K562 (cell line): ENCODE measurements around the gene SPON1. TPM values are rescaled to one million over a fixed set of nuclear protein-coding genes. Genes with fewer than 3 reads are reported as not detected.

Experiments used
- ATAC-seq: fragments of 200-7000 bp; cut with Tn5 transposase; 3 replicates; pipeline ENCODE4 v1.9.1; 2020; ENCODE audit warnings: moderate library complexity
- BruUV-seq: library from RNA; stranded (reverse); fragments of 400-500 nt; replicated peaks from 2 replicates; lab custom pipeline; 2021; lab: Mats Ljungman, UMichigan
- CTCF ChIA-PET: fragments of 300-600 bp; formaldehyde crosslinking; extraction: SDS; loops from one replicate; lab custom pipeline; 2021; ENCODE audit warnings: low intra/inter-chr PET ratio; lab: Yijun Ruan, JAX
- POLR2A ChIA-PET: fragments of 300-600, 350-650 bp; sonication (Branson Sonifier 250); formaldehyde crosslinking; extraction: SDS; loops from one replicate; lab custom pipeline; 2021; ENCODE audit warnings: antibody characterized with exemption, inconsistent platforms; lab: Yijun Ruan, JAX
- DNase-seq, 4 experiments: peaks; one replicate each; pipeline versions ENCODE4 v3.0.0 to v3.0.0-alpha.2; 2011 to 2018; ENCODE audit warnings: low spot score in 3 of 4, mixed read lengths in 3 of 4; ENCODE audit errors: extremely low read depth in 1 of 4
- FAIRE-seq: peaks from 2 replicates; lab custom pipeline; 2011; peaks lifted over from hg19 to GRCh38; lab: Jason Lieb, UNC
- H2AFZ ChIP-seq: 2 replicates; pipeline ENCODE4 v1.6.0; 2011; ENCODE audit warnings: low read depth, low read length, control low read depth, inconsistent platforms
- H3K27ac ChIP-seq: fragments of 200-600 bp; 3 replicates; pipeline ENCODE4 v1.8.0; 2011; ENCODE audit warnings: low read depth, mild to moderate bottlenecking, control low read depth, inconsistent platforms, low read length, moderate library complexity, mixed read lengths; ENCODE audit errors: extremely low read depth
- H3K27me3 ChIP-seq, 2 experiments: fragments of 300-600 bp in 1 of 2; 2 replicates in 1 of 2; 3 replicates in 1 of 2; pipeline versions ENCODE4 v1.6.0 to v1.8.0; 2011; ENCODE audit warnings: inconsistent platforms in 2 of 2, low read length in 2 of 2, mild to moderate bottlenecking in 1 of 2, mixed read lengths in 1 of 2, moderate library complexity in 1 of 2; ENCODE audit not compliant: control insufficient read depth in 2 of 2, insufficient read depth in 2 of 2
- H3K36me3 ChIP-seq: fragments of 300-600 bp; 3 replicates; pipeline ENCODE4 v1.8.0; 2011; ENCODE audit warnings: mild to moderate bottlenecking, low read length, inconsistent platforms; ENCODE audit not compliant: control insufficient read depth, insufficient read depth
- H3K4me1 ChIP-seq, 2 experiments: fragments of 200-600 bp in 1 of 2; replicated peaks in 1 of 2; 2 replicates in 1 of 2; 3 replicates in 1 of 2; pipeline versions ENCODE4 v1.5.1 to v1.8.0; 2011; ENCODE audit warnings: inconsistent platforms in 2 of 2, low read length in 2 of 2, mild to moderate bottlenecking in 1 of 2, mixed read lengths in 1 of 2, moderate library complexity in 1 of 2; ENCODE audit not compliant: control insufficient read depth in 2 of 2, insufficient read depth in 2 of 2
- H3K4me2 ChIP-seq: 2 replicates; pipeline ENCODE4 v1.6.1; 2011; ENCODE audit warnings: low read length, control low read depth, inconsistent platforms, mixed read lengths; ENCODE audit not compliant: insufficient read depth
- H3K4me3 ChIP-seq: fragments of 200-600 bp; sonication (generic), shearing (Covaris generic); 2 replicates; pipeline ENCODE4 v1.5.1; 2016; ENCODE audit warnings: control low read depth, inconsistent platforms
- H3K79me2 ChIP-seq: fragments of 200-600 bp; 3 replicates; pipeline ENCODE4 v1.8.0; 2011; ENCODE audit warnings: low read length, inconsistent platforms; ENCODE audit not compliant: control insufficient read depth, insufficient read depth
- H3K9ac ChIP-seq, 2 experiments: 2 replicates each; pipeline versions ENCODE4 v1.6.0 to v1.6.1; 2011; ENCODE audit warnings: low read depth in 2 of 2, low read length in 2 of 2, control low read depth in 1 of 2, inconsistent platforms in 1 of 2, mild to moderate bottlenecking in 1 of 2, mixed read lengths in 1 of 2; ENCODE audit not compliant: insufficient read depth in 1 of 2
- H3K9me1 ChIP-seq: one replicate; pipeline ENCODE4 v1.6.0; 2011; ENCODE audit warnings: inconsistent platforms, mild to moderate bottlenecking, low read length, moderate library complexity; ENCODE audit not compliant: control insufficient read depth, insufficient read depth
- H3K9me3 ChIP-seq: replicated peaks from 2 replicates; pipeline ENCODE4 v1.5.1; 2011; ENCODE audit warnings: low read depth, low read length, inconsistent platforms; ENCODE audit not compliant: control insufficient read depth, insufficient read depth
- H4K20me1 ChIP-seq: replicated peaks from 2 replicates; pipeline ENCODE4 v1.6.1; 2011; ENCODE audit warnings: low read length, inconsistent platforms, mixed read lengths; ENCODE audit not compliant: control insufficient read depth, insufficient read depth
- BHLHE40 ChIP-seq: IDR thresholded peaks from 2 replicates; pipeline ENCODE4 v1.6.1; 2011; ENCODE audit warnings: low read length, improper control_type of control experiment
- E4F1 ChIP-seq: fragments of 250-450 bp; sonication (Bioruptor Pico); IDR thresholded peaks from 2 replicates; pipeline ENCODE4 v1.5.0; 2021; ENCODE audit warnings: mild to moderate bottlenecking, borderline replicate concordance
- ESRRB ChIP-seq: fragments of 250-450 bp; sonication (Bioruptor Pico); IDR thresholded peaks from 2 replicates; pipeline ENCODE4 v1.5.0; 2020; ENCODE audit warnings: mild to moderate bottlenecking, moderate library complexity, borderline replicate concordance
- JUNB ChIP-seq: fragments of 450-650 bp; formaldehyde crosslinking; conservative IDR thresholded peaks from 2 replicates; pipeline ENCODE4 v1.4.0; 2020; ENCODE audit warnings: mild to moderate bottlenecking
- KAT8 ChIP-seq: fragments of 450-650 bp; IDR thresholded peaks from 2 replicates; pipeline ENCODE4 v1.6.1; 2016; ENCODE audit warnings: low read depth, mild to moderate bottlenecking
- NCOR1 ChIP-seq: fragments of 450-650 bp; IDR thresholded peaks from 2 replicates; pipeline ENCODE4 v1.6.1; 2016; ENCODE audit warnings: mild to moderate bottlenecking, moderate library complexity
- NELFE ChIP-seq: IDR thresholded peaks from 2 replicates; pipeline ENCODE4 v1.6.1; 2011; ENCODE audit warnings: mild to moderate bottlenecking; ENCODE audit not compliant: insufficient read depth, insufficient read length
- TAF15 ChIP-seq: fragments of 200-400 bp; formaldehyde crosslinking; IDR thresholded peaks from 2 replicates; pipeline ENCODE4 v1.6.1; 2017; ENCODE audit warnings: mild to moderate bottlenecking, low read depth, low read length, moderate library complexity
- TSC22D4 ChIP-seq: fragments of 450-650 bp; IDR thresholded peaks from 2 replicates; pipeline ENCODE4 v1.6.1; 2016; ENCODE audit warnings: missing genetic modification characterization, missing biosample characterization, control low read depth
- UBTF ChIP-seq, 2 experiments: IDR thresholded peaks; 2 replicates each; pipeline ENCODE4 v1.6.1; 2012; ENCODE audit warnings: improper control_type of control experiment in 2 of 2, low read depth in 2 of 2, low read length in 2 of 2, borderline replicate concordance in 1 of 2
- ZNF12 ChIP-seq: sonication (generic); formaldehyde crosslinking; IDR thresholded peaks from 2 replicates; pipeline ENCODE4 v1.4.0; 2020; ENCODE audit warnings: mild to moderate bottlenecking, missing genetic modification reagents
- ZNF23 ChIP-seq: fragments of 250-450 bp; sonication (Bioruptor Pico); IDR thresholded peaks from 2 replicates; pipeline ENCODE4 v1.4.0; 2020; ENCODE audit warnings: mild to moderate bottlenecking
- ZNF586 ChIP-seq: fragments of 450-650 bp; formaldehyde crosslinking; conservative IDR thresholded peaks from 2 replicates; pipeline ENCODE4 v1.4.0; 2020; ENCODE audit warnings: mild to moderate bottlenecking, moderate library complexity
- ZNF766 ChIP-seq: fragments of 200-800 bp; sonication (Bioruptor generic); conservative IDR thresholded peaks from 2 replicates; pipeline ENCODE4 v1.6.1; 2016; ENCODE audit warnings: missing genetic modification characterization, missing compliant biosample characterization
- WGBS: fragments of 100-300 bp; shearing (Covaris generic); methylation state at CpG from one replicate; pipeline ENCODE4 v1.1.6; 2016; ENCODE audit warnings: low coverage, mixed read lengths; ENCODE audit not compliant: insufficient coverage; ENCODE audit errors: missing lambda C conversion rate; 5-methylcytosine and 5-hydroxymethylcytosine counted together
- in situ Hi-C: fragments of 300-500 bp; cut with MboI; formaldehyde crosslinking; loops from 4 replicates; pipeline ENCODE4 v1.15.0; 2018; ENCODE audit warnings: inconsistent platforms, mixed read lengths
- intact Hi-C: fragments of 100-400 bp; cut with micrococcal nuclease; formaldehyde crosslinking; loops from 2 replicates; pipeline ENCODE4 v1.14.2; 2022
- polyA plus RNA-seq, 8 experiments: library from polyadenylated mRNA; depleted of rRNA in 4 of 8; stranded (reverse) in 5 of 8; unstranded in 3 of 8; fragments of >200 nt; fragmentation: Nextera tagmentation in 2 of 8; fragmentation: Illumina TruSeq in 1 of 8; extraction: Ambion mirVana in 2 of 8; extraction: Trizol in 1 of 8; gene quantifications; 2 replicates each; pipeline versions ENCODE4 v1.2.1 to v1.2.3, GENCODE V29; 2011 to 2014; ENCODE audit warnings: inconsistent platforms in 1 of 8, missing spikeins in 1 of 8
- total RNA-seq, 7 experiments: library from RNA; depleted of rRNA in 6 of 7; stranded (reverse); fragments of >200 nt in 6 of 7; fragmentation: Illumina TruSeq in 2 of 7; extraction: Trizol in 2 of 7; gene quantifications; 2 replicates each; pipeline versions ENCODE4 v1.2.1 to v1.2.3, GENCODE V29; 2011 to 2021; ENCODE audit warnings: low replicate concordance in 1 of 7

Gene SPON1
- total and polyA plus RNA-seq, 9 of the 15 experiments (the other 6 are each of a cell fraction or from before 2014, with no cell fraction given) = 0.04 to 0.06 TPM; not detected in 7

GRCh38 chr11:14224395-14224794 lies 261.9 kb downstream of the SPON1 start:
- ATAC-seq (no peak), DNase-seq (no peak), FAIRE-seq (no peak)
- Histone ChIP-seq H3K4me1 (no peaks in the 10 kb centered on the region), H3K79me2 (no peaks in the 10 kb centered on the region), H3K4me3 (no peak overlapping the region), H4K20me1 (no peaks in the 10 kb centered on the region), H3K36me3 (no peaks in the 10 kb centered on the region), H3K27ac (no peak overlapping the region), H3K9ac (no peak overlapping the region), H3K9me1 (no peaks in the 10 kb centered on the region), H3K4me2 (no peak overlapping the region), H2AFZ (no peak overlapping the region), H3K27me3 (peaks cover 4 to 14% of the 10 kb centered on the region in 2 experiments; a peak in 4 of 5 replicates), H3K9me3 (no peaks in the 10 kb centered on the region)
- no TSS peak for BruUV-seq
- WGBS = 0% methylated on average over 2 of the region's 2 CpGs
- TF ChIP-seq TAF15 (no peak), ZNF23 (CRISPR knock-in tag) (no peak), BHLHE40 (no peak), NCOR1 (no peak), KAT8 (no peak), ZNF12 (CRISPR knock-in tag) (no peak), NELFE (no peak), ZNF586 (CRISPR knock-in tag) (no peak), JUNB (no peak), ZNF766 (CRISPR knock-in tag) (no peak), ESRRB (CRISPR knock-in tag) (no peak), TSC22D4 (no peak), UBTF (IDR thresholded peaks at IDR 0.05; ENCODE audit: borderline replicate concordance in 1 of 2, low read depth in 2 of 2, low read length in 2 of 2) (no peak), E4F1 (no peak)
- ChIA-PET POLR2A (no interaction called here), CTCF (no interaction called here)
- intact Hi-C loops (no loop called here), in situ Hi-C loops (no loop called here)
